Measurements from ENCODE around the gene JAML. TPM values are rescaled to one million over a fixed set of nuclear protein-coding genes. Genes with fewer than 3 reads are reported as not detected.
A peak's percentile ranks its signal among the peaks of the same experiment; 100 is the strongest.

JAML gene
- total RNA-seq, 1 donor from 2014 or later, result not detected

GRCh38 chr11:118155776-118156530 is 68.9 kb downstream of the JAML start:
- no peak for DNase-seq (ENCODE audit: extremely low spot score, unreplicated experiment)
- no peaks in the 10 kb centered on the region for H3K36me3 Mint-ChIP-seq (ENCODE audit: unreplicated experiment)
- H3K27ac Mint-ChIP-seq (ENCODE audit: unreplicated experiment), result no peak overlapping the region
- H3K4me3 Mint-ChIP-seq (ENCODE audit: unreplicated experiment), result no peak overlapping the region
- no peaks in the 10 kb centered on the region for H3K9me3 Mint-ChIP-seq (ENCODE audit: unreplicated experiment)
- H3K4me1 Mint-ChIP-seq (ENCODE audit: unreplicated experiment), result peaks cover 5% of the 10 kb centered on the region
- TF ChIP-seq CTCF (IDR thresholded peaks at IDR 0.05), result no peak
- H3K27me3 Mint-ChIP-seq (ENCODE audit: unreplicated experiment), result peaks cover 72% of the 10 kb centered on the region

GRCh38 chr11:118154641-118155040 is 70.2 kb downstream of the JAML start:
- H3K27me3 Mint-ChIP-seq (ENCODE audit: unreplicated experiment), result peaks cover 83% of the 10 kb centered on the region
- H3K4me1 Mint-ChIP-seq (ENCODE audit: unreplicated experiment), result peaks cover 5% of the 10 kb centered on the region
- no peak overlapping the region for H3K4me3 Mint-ChIP-seq (ENCODE audit: unreplicated experiment)
- DNase-seq (ENCODE audit: extremely low spot score, unreplicated experiment), result no peak
- no peak for TF ChIP-seq CTCF (IDR thresholded peaks at IDR 0.05)
- no peak overlapping the region for H3K27ac Mint-ChIP-seq (ENCODE audit: unreplicated experiment)
- no peaks in the 10 kb centered on the region for H3K36me3 Mint-ChIP-seq (ENCODE audit: unreplicated experiment)
- no peaks in the 10 kb centered on the region for H3K9me3 Mint-ChIP-seq (ENCODE audit: unreplicated experiment)

- Mint-ChIP-seq H3K36me3 (ENCODE audit: unreplicated experiment) (no peaks in the 10 kb centered on the region), H3K9me3 (ENCODE audit: unreplicated experiment) (no peaks in the 10 kb centered on the region), H3K27me3 (ENCODE audit: unreplicated experiment) (peaks cover 82% of the 10 kb centered on the region), H3K27ac (ENCODE audit: unreplicated experiment) (no peak overlapping the region), H3K4me3 (ENCODE audit: unreplicated experiment) (peak overlapping the region; percentile 61), H3K4me1 (ENCODE audit: unreplicated experiment) (peaks cover 5% of the 10 kb centered on the region)
- TF ChIP-seq CTCF (IDR thresholded peaks at IDR 0.05), result no peak
- DNase-seq (ENCODE audit: extremely low spot score, unreplicated experiment), result no peak
Observed at GRCh38 chr11:118153976-118154375, 70.8 kb downstream of the JAML start.

GRCh38 chr11:118153516-118153915 is 71.3 kb downstream of the JAML start:
- H3K27ac Mint-ChIP-seq (ENCODE audit: unreplicated experiment), result no peak overlapping the region
- H3K4me3 Mint-ChIP-seq (ENCODE audit: unreplicated experiment), result peak overlapping the region; percentile 61
- no peaks in the 10 kb centered on the region for H3K9me3 Mint-ChIP-seq (ENCODE audit: unreplicated experiment)
- no peak for DNase-seq (ENCODE audit: extremely low spot score, unreplicated experiment)
- H3K27me3 Mint-ChIP-seq (ENCODE audit: unreplicated experiment), result peaks cover 82% of the 10 kb centered on the region
- no peaks in the 10 kb centered on the region for H3K36me3 Mint-ChIP-seq (ENCODE audit: unreplicated experiment)
- peaks cover 5% of the 10 kb centered on the region for H3K4me1 Mint-ChIP-seq (ENCODE audit: unreplicated experiment)
- no peak for TF ChIP-seq CTCF (IDR thresholded peaks at IDR 0.05)

GRCh38 chr11:118152552-118153471 is 72.0 kb downstream of the JAML start, which contains the start of gene SCN4B:
TSS of gene SCN4B (minus strand) at chr11:118152823. CDS start at chr11:118152673, 150 bp downstream.
- no peak for DNase-seq (ENCODE audit: extremely low spot score, unreplicated experiment)
- Mint-ChIP-seq H3K27me3 (ENCODE audit: unreplicated experiment) (peaks cover 82% of the 10 kb centered on the region), H3K36me3 (ENCODE audit: unreplicated experiment) (no peaks in the 10 kb centered on the region), H3K4me1 (ENCODE audit: unreplicated experiment) (peaks cover 5% of the 10 kb centered on the region), H3K9me3 (ENCODE audit: unreplicated experiment) (no peaks in the 10 kb centered on the region), H3K27ac (ENCODE audit: unreplicated experiment) (no peak within 1 kb of the TSS), H3K4me3 (ENCODE audit: unreplicated experiment) (peak within 1 kb of the TSS; percentile 62)
- TF ChIP-seq CTCF (IDR thresholded peaks at IDR 0.05), result no peak
